HepG2 (cell line): ENCODE measurements around the gene ADAMTS4. TPM values are rescaled to one million over a fixed set of nuclear protein-coding genes. Genes with fewer than 3 reads are reported as not detected.

Experiments
- ARID2 ChIP-seq: sonication (generic); formaldehyde crosslinking; IDR thresholded peaks from 2 replicates; pipeline ENCODE4 v1.8.1; 2022; ENCODE audit warnings: mild to moderate bottlenecking, missing genetic modification reagents, borderline replicate concordance
- CHCHD3 ChIP-seq: sonication (generic); formaldehyde crosslinking; IDR thresholded peaks from 2 replicates; pipeline ENCODE4 v1.8.0; 2022; ENCODE audit warnings: mild to moderate bottlenecking, missing genetic modification reagents, moderate library complexity
- EED ChIP-seq: sonication (generic); formaldehyde crosslinking; IDR thresholded peaks from 2 replicates; pipeline ENCODE4 v1.5.0; 2020; ENCODE audit warnings: mild to moderate bottlenecking, missing genetic modification reagents
- HDAC2 ChIP-seq: sonication (generic); formaldehyde crosslinking; IDR thresholded peaks from 2 replicates; pipeline ENCODE4 v1.4.0; 2020; ENCODE audit warnings: missing genetic modification reagents
- KMT2A ChIP-seq: sonication (generic); formaldehyde crosslinking; IDR thresholded peaks from 2 replicates; pipeline ENCODE4 v1.4.0; 2020; ENCODE audit warnings: missing genetic modification reagents
- SAFB2 ChIP-seq: sonication (generic); formaldehyde crosslinking; IDR thresholded peaks from 2 replicates; pipeline ENCODE4 v1.5.1; 2020; ENCODE audit warnings: missing genetic modification reagents, low read depth, mild to moderate bottlenecking, borderline replicate concordance
- SALL1 ChIP-seq: sonication (generic); formaldehyde crosslinking; IDR thresholded peaks from 2 replicates; pipeline ENCODE4 v1.8.0; 2022; ENCODE audit warnings: mild to moderate bottlenecking, missing genetic modification reagents
- ZFP62 ChIP-seq: sonication (generic); formaldehyde crosslinking; IDR thresholded peaks from 2 replicates; pipeline ENCODE4 v1.4.0; 2020; ENCODE audit warnings: missing genetic modification reagents
- ZNF143 ChIP-seq: sonication (generic); formaldehyde crosslinking; IDR thresholded peaks from 2 replicates; pipeline ENCODE4 v1.4.0; 2020; ENCODE audit warnings: missing genetic modification reagents
- ZNF296 ChIP-seq: sonication (generic); formaldehyde crosslinking; conservative IDR thresholded peaks from 2 replicates; pipeline ENCODE4 v1.5.0; 2020; ENCODE audit warnings: mild to moderate bottlenecking, missing genetic modification reagents
- ZNF510 ChIP-seq: sonication (generic); formaldehyde crosslinking; IDR thresholded peaks from 2 replicates; pipeline ENCODE4 v1.4.0; 2020; ENCODE audit warnings: low read depth, mild to moderate bottlenecking, missing genetic modification reagents
- ZNF841 ChIP-seq: sonication (generic); formaldehyde crosslinking; IDR thresholded peaks from 2 replicates; pipeline ENCODE4 v1.8.1; 2023; ENCODE audit warnings: missing genetic modification reagents, borderline replicate concordance
- polyA plus RNA-seq, 8 experiments: library from polyadenylated mRNA; depleted of rRNA in 3 of 8; stranded (reverse) in 7 of 8; unstranded in 1 of 8; fragments of >200 nt; fragmentation: Illumina TruSeq in 4 of 8; extraction: Trizol in 4 of 8; gene quantifications; 2 replicates each; pipeline versions ENCODE4 v1.2.1 to v1.2.3, GENCODE V29; 2011 to 2016; ENCODE audit warnings: low read depth in 4 of 8, missing spikeins in 1 of 8, mixed read lengths in 1 of 8; ENCODE audit not compliant: insufficient read depth in 1 of 8
- total RNA-seq, 5 experiments: library from RNA; depleted of rRNA; stranded (reverse); fragments of >200 nt; fragmentation: Illumina TruSeq; extraction: Trizol; gene quantifications; 2 replicates each; pipeline ENCODE4 v1.2.3, GENCODE V29; 2016; ENCODE audit warnings: low read depth in 1 of 5
- TF ChIP-seq, protein P1 (sequence below): sonication (generic); formaldehyde crosslinking; IDR thresholded peaks from 2 replicates; pipeline ENCODE4 v1.5.0; 2020; ENCODE audit warnings: missing genetic modification reagents, mild to moderate bottlenecking, borderline replicate concordance
- TF ChIP-seq, protein P2 (sequence below): sonication (generic); formaldehyde crosslinking; conservative IDR thresholded peaks from 2 replicates; pipeline ENCODE4 v1.4.0; 2020; ENCODE audit warnings: mild to moderate bottlenecking, missing genetic modification reagents, moderate library complexity
- TF ChIP-seq, protein P3 (sequence below): sonication (generic); formaldehyde crosslinking; IDR thresholded peaks from 2 replicates; pipeline ENCODE4 v1.9.0; 2021; ENCODE audit warnings: missing genetic modification reagents, borderline replicate concordance
- TF ChIP-seq, protein P4 (sequence below): sonication (generic); formaldehyde crosslinking; conservative IDR thresholded peaks from 2 replicates; pipeline ENCODE4 v1.8.0; 2022; ENCODE audit warnings: mild to moderate bottlenecking, moderate library complexity, missing genetic modification reagents

The ADAMTS4 gene
- total and polyA plus RNA-seq, 2 of the 13 experiments (the other 11 are each of a cell fraction or from before 2014, with no cell fraction given): 0.51 to 1.7 TPM

GRCh38 chr1:161201836-161202712 is 3.2 kb upstream of the ADAMTS4 start, which contains the start of gene NDUFS2 (continued):
- TF ChIP-seq SAFB2 (CRISPR knock-in tag) (0 out of 2 replicates have a peak, but pooled peaks have one; percentile 50), EED (no peak; the same call in 1 of the 2 replicates), ZNF143 (CRISPR knock-in tag) (peak; percentile 63; the same call in 1 of the 2 replicates), SALL1 (CRISPR knock-in tag) (peak; percentile 82), ZNF510 (CRISPR knock-in tag) (0 out of 2 replicates have a peak, but pooled peaks have one; percentile 53), ZFP62 (CRISPR knock-in tag) (no peak), CHCHD3 (0 out of 2 replicates have a peak, but pooled peaks have one; percentile 28), ZNF841 (no peak), KMT2A (CRISPR knock-in tag) (no peak), ZNF296 (CRISPR knock-in tag) (0 out of 2 replicates have a peak, but pooled peaks have one; percentile 30), ARID2 (CRISPR knock-in tag) (peak; percentile 82), HDAC2 (CRISPR knock-in tag) (no peak)
- TF ChIP-seq, protein P1, sequence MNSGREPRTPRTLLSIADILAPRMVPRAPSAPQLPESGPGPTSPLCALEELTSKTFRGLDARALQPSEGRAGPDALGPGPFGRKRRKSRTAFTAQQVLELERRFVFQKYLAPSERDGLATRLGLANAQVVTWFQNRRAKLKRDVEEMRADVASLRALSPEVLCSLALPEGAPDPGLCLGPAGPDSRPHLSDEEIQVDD (CRISPR knock-in tag): no peak
- TF ChIP-seq, protein P2, sequence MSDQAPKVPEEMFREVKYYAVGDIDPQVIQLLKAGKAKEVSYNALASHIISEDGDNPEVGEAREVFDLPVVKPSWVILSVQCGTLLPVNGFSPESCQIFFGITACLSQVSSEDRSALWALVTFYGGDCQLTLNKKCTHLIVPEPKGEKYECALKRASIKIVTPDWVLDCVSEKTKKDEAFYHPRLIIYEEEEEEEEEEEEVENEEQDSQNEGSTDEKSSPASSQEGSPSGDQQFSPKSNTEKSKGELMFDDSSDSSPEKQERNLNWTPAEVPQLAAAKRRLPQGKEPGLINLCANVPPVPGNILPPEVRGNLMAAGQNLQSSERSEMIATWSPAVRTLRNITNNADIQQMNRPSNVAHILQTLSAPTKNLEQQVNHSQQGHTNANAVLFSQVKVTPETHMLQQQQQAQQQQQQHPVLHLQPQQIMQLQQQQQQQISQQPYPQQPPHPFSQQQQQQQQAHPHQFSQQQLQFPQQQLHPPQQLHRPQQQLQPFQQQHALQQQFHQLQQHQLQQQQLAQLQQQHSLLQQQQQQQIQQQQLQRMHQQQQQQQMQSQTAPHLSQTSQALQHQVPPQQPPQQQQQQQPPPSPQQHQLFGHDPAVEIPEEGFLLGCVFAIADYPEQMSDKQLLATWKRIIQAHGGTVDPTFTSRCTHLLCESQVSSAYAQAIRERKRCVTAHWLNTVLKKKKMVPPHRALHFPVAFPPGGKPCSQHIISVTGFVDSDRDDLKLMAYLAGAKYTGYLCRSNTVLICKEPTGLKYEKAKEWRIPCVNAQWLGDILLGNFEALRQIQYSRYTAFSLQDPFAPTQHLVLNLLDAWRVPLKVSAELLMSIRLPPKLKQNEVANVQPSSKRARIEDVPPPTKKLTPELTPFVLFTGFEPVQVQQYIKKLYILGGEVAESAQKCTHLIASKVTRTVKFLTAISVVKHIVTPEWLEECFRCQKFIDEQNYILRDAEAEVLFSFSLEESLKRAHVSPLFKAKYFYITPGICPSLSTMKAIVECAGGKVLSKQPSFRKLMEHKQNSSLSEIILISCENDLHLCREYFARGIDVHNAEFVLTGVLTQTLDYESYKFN (CRISPR knock-in tag): peak; percentile 39; the same call in 1 of the 2 replicates
- TF ChIP-seq, protein P3, sequence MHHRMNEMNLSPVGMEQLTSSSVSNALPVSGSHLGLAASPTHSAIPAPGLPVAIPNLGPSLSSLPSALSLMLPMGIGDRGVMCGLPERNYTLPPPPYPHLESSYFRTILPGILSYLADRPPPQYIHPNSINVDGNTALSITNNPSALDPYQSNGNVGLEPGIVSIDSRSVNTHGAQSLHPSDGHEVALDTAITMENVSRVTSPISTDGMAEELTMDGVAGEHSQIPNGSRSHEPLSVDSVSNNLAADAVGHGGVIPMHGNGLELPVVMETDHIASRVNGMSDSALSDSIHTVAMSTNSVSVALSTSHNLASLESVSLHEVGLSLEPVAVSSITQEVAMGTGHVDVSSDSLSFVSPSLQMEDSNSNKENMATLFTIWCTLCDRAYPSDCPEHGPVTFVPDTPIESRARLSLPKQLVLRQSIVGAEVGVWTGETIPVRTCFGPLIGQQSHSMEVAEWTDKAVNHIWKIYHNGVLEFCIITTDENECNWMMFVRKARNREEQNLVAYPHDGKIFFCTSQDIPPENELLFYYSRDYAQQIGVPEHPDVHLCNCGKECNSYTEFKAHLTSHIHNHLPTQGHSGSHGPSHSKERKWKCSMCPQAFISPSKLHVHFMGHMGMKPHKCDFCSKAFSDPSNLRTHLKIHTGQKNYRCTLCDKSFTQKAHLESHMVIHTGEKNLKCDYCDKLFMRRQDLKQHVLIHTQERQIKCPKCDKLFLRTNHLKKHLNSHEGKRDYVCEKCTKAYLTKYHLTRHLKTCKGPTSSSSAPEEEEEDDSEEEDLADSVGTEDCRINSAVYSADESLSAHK (CRISPR knock-in tag): no peak
- TF ChIP-seq, protein P4, sequence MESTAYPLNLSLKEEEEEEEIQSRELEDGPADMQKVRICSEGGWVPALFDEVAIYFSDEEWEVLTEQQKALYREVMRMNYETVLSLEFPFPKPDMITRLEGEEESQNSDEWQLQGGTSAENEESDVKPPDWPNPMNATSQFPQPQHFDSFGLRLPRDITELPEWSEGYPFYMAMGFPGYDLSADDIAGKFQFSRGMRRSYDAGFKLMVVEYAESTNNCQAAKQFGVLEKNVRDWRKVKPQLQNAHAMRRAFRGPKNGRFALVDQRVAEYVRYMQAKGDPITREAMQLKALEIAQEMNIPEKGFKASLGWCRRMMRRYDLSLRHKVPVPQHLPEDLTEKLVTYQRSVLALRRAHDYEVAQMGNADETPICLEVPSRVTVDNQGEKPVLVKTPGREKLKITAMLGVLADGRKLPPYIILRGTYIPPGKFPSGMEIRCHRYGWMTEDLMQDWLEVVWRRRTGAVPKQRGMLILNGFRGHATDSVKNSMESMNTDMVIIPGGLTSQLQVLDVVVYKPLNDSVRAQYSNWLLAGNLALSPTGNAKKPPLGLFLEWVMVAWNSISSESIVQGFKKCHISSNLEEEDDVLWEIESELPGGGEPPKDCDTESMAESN (CRISPR knock-in tag): peak; percentile 70; the same call in 1 of the 2 replicates
